ENCODE data around the gene CAT. TPM values are rescaled to one million over a fixed set of nuclear protein-coding genes. Genes with fewer than 3 reads are reported as not detected.

CAT gene
- total RNA-seq, 1 donor from 2014 or later, result 31.1 TPM

GRCh38 chr11:34514597-34514996 lies 75.9 kb downstream of the CAT start:
- Mint-ChIP-seq H3K4me3 (ENCODE audit: unreplicated experiment) (no peak overlapping the region), H3K27me3 (ENCODE audit: low read depth) (peaks cover 11% of the 10 kb centered on the region), H3K36me3 (ENCODE audit: low read depth) (no peaks in the 10 kb centered on the region), H3K9me3 (ENCODE audit: low read depth) (no peaks in the 10 kb centered on the region), H3K27ac (ENCODE audit: unreplicated experiment) (no peak overlapping the region), H3K4me1 (ENCODE audit: low read depth) (no peaks in the 10 kb centered on the region)
- no peak for TF ChIP-seq CTCF (IDR thresholded peaks at IDR 0.05)
- no peak for DNase-seq (ENCODE audit: low spot score)

GRCh38 chr11:34516247-34517040 lies 77.7 kb downstream of the CAT start:
- Mint-ChIP-seq H3K4me1 (ENCODE audit: low read depth) (no peaks in the 10 kb centered on the region), H3K36me3 (ENCODE audit: low read depth) (no peaks in the 10 kb centered on the region), H3K9me3 (ENCODE audit: low read depth) (no peaks in the 10 kb centered on the region), H3K27ac (ENCODE audit: unreplicated experiment) (no peak overlapping the region), H3K4me3 (ENCODE audit: unreplicated experiment) (no peak overlapping the region), H3K27me3 (ENCODE audit: low read depth) (peaks cover 11% of the 10 kb centered on the region)
- TF ChIP-seq CTCF (IDR thresholded peaks at IDR 0.05), result no peak
- no peak for DNase-seq (ENCODE audit: low spot score)

- H3K27ac Mint-ChIP-seq (ENCODE audit: unreplicated experiment), result no peak overlapping the region
- H3K4me1 Mint-ChIP-seq (ENCODE audit: low read depth), result no peaks in the 10 kb centered on the region
- DNase-seq (ENCODE audit: low spot score), result no peak
- TF ChIP-seq CTCF (IDR thresholded peaks at IDR 0.05), result no peak
- H3K27me3 Mint-ChIP-seq (ENCODE audit: low read depth), result peaks cover 15% of the 10 kb centered on the region
- no peaks in the 10 kb centered on the region for H3K9me3 Mint-ChIP-seq (ENCODE audit: low read depth)
- H3K36me3 Mint-ChIP-seq (ENCODE audit: low read depth), result no peaks in the 10 kb centered on the region
- no peak overlapping the region for H3K4me3 Mint-ChIP-seq (ENCODE audit: unreplicated experiment)
These were observed 81.0 kb downstream of the CAT start for GRCh38 chr11:34519595-34520235.

- H3K9me3 Mint-ChIP-seq (ENCODE audit: low read depth), result no peaks in the 10 kb centered on the region
- H3K36me3 Mint-ChIP-seq (ENCODE audit: low read depth), result peaks cover under 1% of the 10 kb centered on the region
- no peak for TF ChIP-seq CTCF (IDR thresholded peaks at IDR 0.05)
- no peak for DNase-seq (ENCODE audit: low spot score)
- no peak overlapping the region for H3K27ac Mint-ChIP-seq (ENCODE audit: unreplicated experiment)
- peaks cover 17% of the 10 kb centered on the region for H3K27me3 Mint-ChIP-seq (ENCODE audit: low read depth)
- no peaks in the 10 kb centered on the region for H3K4me1 Mint-ChIP-seq (ENCODE audit: low read depth)
- H3K4me3 Mint-ChIP-seq (ENCODE audit: unreplicated experiment), result no peak overlapping the region
These were observed 82.5 kb downstream of the CAT start for GRCh38 chr11:34521265-34521664.

Other genes starting within 250 kb of the CAT start
- gene ABTB2, start 80.9 kb upstream of the CAT start, total RNA-seq, result 2.2 to 3.1 TPM (median 3.1 TPM) in 3 replicates
- gene ELF5, start 74.9 kb downstream of the CAT start, total RNA-seq, result not detected in 3 replicates
- gene EHF, start 182.2 kb downstream of the CAT start, total RNA-seq, result not detected in 3 replicates

Data from chondrocyte (in vitro differentiated cells).